Osteoblast (primary cell): ENCODE data around the gene RPS6KA2. TPM values are rescaled to one million over a fixed set of nuclear protein-coding genes. Genes with fewer than 3 reads are reported as not detected.
"Not testable (repeated sequence)": the region's sequence is repeated elsewhere in the genome, so short reads cannot be mapped to it uniquely, and the experiment has no call there.

Source experiments
- DNase-seq: peaks from one replicate; pipeline ENCODE4 v3.0.0; 2011; ENCODE audit warnings: low spot score, mixed read lengths; ENCODE audit not compliant: insufficient read length; ENCODE audit errors: missing footprints
- H2AFZ ChIP-seq: 2 replicates; pipeline ENCODE4 v1.6.0; 2011; ENCODE audit warnings: mild to moderate bottlenecking, low read length
- H3K27ac ChIP-seq: 2 replicates; pipeline ENCODE4 v1.5.1; 2011; ENCODE audit warnings: mild to moderate bottlenecking, low read depth, low read length, moderate library complexity
- H3K27me3 ChIP-seq: 2 replicates; pipeline ENCODE4 v1.6.0; 2012; ENCODE audit warnings: mild to moderate bottlenecking, control low read depth, inconsistent platforms, low read length, moderate library complexity; ENCODE audit not compliant: insufficient read depth
- H3K36me3 ChIP-seq: 2 replicates; pipeline ENCODE4 v1.5.1; 2011; ENCODE audit warnings: mild to moderate bottlenecking, low read length, control low read depth, moderate library complexity; ENCODE audit not compliant: insufficient read depth
- H3K4me1 ChIP-seq: 2 replicates; pipeline ENCODE4 v1.5.1; 2011; ENCODE audit warnings: mild to moderate bottlenecking, low read length, control low read depth, moderate library complexity; ENCODE audit not compliant: insufficient read depth
- H3K4me2 ChIP-seq: 2 replicates; pipeline ENCODE4 v1.6.0; 2011; ENCODE audit warnings: mild to moderate bottlenecking, low read length; ENCODE audit not compliant: insufficient read depth
- H3K4me3 ChIP-seq: fragments of 200-600 bp; sonication (generic); 3 replicates; pipeline ENCODE4 v1.5.1; 2012; ENCODE audit warnings: mild to moderate bottlenecking, low read length, inconsistent platforms; ENCODE audit not compliant: insufficient read depth
- H3K79me2 ChIP-seq: 2 replicates; pipeline ENCODE4 v1.6.0; 2012; ENCODE audit warnings: mild to moderate bottlenecking, low read length, control low read depth, inconsistent platforms; ENCODE audit not compliant: insufficient read depth
- H3K9me3 ChIP-seq: 2 replicates; pipeline ENCODE4 v1.5.1; 2011; ENCODE audit warnings: low read depth, low read length, control low read depth
- H4K20me1 ChIP-seq: 2 replicates; pipeline ENCODE4 v1.6.0; 2012; ENCODE audit warnings: mild to moderate bottlenecking, low read length, control low read depth; ENCODE audit not compliant: insufficient read depth
- total RNA-seq: library from RNA; depleted of rRNA; stranded (reverse); fragments of >200 nt; gene quantifications from 2 replicates; pipeline ENCODE4 v1.2.3, GENCODE V29; 2012
- TF ChIP-seq, protein P1 (sequence below): IDR thresholded peaks from 2 replicates; pipeline ENCODE4 v1.5.1; 2011; ENCODE audit warnings: mild to moderate bottlenecking, low read depth, low read length, moderate library complexity; ENCODE audit errors: extremely low read depth

The RPS6KA2 gene
- total RNA-seq, 1 donor = 113 TPM

- Histone ChIP-seq H3K27ac (no peak overlapping the region), H3K4me3 (no peak overlapping the region), H3K9me3 (no peaks in the 10 kb centered on the region), H3K4me2 (no peak overlapping the region), H4K20me1 (no peaks in the 10 kb centered on the region), H3K4me1 (peaks cover 5% of the 10 kb centered on the region), H3K27me3 (no peaks in the 10 kb centered on the region), H3K79me2 (no peaks in the 10 kb centered on the region), H3K36me3 (peaks cover 5% of the 10 kb centered on the region), H2AFZ (no peak overlapping the region)
- no peak for DNase-seq
- TF ChIP-seq, protein P1, sequence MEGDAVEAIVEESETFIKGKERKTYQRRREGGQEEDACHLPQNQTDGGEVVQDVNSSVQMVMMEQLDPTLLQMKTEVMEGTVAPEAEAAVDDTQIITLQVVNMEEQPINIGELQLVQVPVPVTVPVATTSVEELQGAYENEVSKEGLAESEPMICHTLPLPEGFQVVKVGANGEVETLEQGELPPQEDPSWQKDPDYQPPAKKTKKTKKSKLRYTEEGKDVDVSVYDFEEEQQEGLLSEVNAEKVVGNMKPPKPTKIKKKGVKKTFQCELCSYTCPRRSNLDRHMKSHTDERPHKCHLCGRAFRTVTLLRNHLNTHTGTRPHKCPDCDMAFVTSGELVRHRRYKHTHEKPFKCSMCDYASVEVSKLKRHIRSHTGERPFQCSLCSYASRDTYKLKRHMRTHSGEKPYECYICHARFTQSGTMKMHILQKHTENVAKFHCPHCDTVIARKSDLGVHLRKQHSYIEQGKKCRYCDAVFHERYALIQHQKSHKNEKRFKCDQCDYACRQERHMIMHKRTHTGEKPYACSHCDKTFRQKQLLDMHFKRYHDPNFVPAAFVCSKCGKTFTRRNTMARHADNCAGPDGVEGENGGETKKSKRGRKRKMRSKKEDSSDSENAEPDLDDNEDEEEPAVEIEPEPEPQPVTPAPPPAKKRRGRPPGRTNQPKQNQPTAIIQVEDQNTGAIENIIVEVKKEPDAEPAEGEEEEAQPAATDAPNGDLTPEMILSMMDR = no peak
Measured at GRCh38 chr6:166406197-166406596, 220.9 kb downstream of the RPS6KA2 start.

- H3K9me3 ChIP-seq = no peaks in the 10 kb centered on the region
- H2AFZ ChIP-seq = no peak overlapping the region
- H3K4me3 ChIP-seq = no peak overlapping the region
- H3K4me1 ChIP-seq = peaks cover 5% of the 10 kb centered on the region
- H3K36me3 ChIP-seq = peaks cover 5% of the 10 kb centered on the region
- H3K4me2 ChIP-seq = no peak overlapping the region
- no peak overlapping the region for H3K27ac ChIP-seq
- no peaks in the 10 kb centered on the region for H4K20me1 ChIP-seq
- TF ChIP-seq, protein P1 = no peak
- no peaks in the 10 kb centered on the region for H3K79me2 ChIP-seq
- DNase-seq = no peak
- H3K27me3 ChIP-seq = no peaks in the 10 kb centered on the region
Measured at GRCh38 chr6:166405386-166405785, 221.7 kb downstream of the RPS6KA2 start.

GRCh38 chr6:166402582-166403277 is 224.3 kb downstream of the RPS6KA2 start:
- Histone ChIP-seq H3K9me3 (no peaks in the 10 kb centered on the region), H3K4me3 (no peak overlapping the region), H3K36me3 (no peaks in the 10 kb centered on the region), H3K27ac (no peak overlapping the region), H2AFZ (no peak overlapping the region), H3K4me2 (no peak overlapping the region), H4K20me1 (no peaks in the 10 kb centered on the region), H3K27me3 (no peaks in the 10 kb centered on the region), H3K4me1 (peaks cover 5% of the 10 kb centered on the region), H3K79me2 (no peaks in the 10 kb centered on the region)
- DNase-seq = peak; percentile 94
- TF ChIP-seq, protein P1 = no peak

DNA sequence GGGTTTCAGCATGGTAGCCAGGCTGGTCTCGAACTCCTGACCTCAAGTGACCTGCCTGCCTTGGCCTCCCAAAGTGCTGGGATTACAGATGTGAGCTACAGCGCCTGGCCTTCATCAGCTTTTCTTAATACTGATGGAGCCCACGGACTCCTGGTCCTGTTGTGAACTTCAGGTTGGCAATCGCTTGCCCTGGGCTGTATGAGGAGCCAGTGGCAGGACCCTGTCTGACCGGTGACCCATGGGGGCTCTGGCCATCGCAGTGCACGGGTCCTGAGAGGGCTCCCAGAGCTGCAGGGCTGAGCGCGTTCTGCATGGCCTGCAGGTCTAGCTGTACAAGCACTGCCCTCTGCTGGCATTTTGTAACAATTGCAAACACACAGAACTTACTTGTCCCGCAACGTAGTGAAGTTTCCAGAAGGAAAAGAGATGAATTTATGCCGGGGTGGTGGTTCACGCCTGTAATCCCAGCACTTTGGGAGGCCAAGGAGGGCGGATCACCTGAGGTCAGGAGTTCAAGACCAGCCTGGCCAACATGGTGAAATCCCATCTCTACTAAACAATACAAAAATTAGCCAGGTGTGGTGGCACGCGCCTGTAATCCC is 226.3 kb downstream of the RPS6KA2 start:
- H3K36me3 ChIP-seq, H3K27me3 ChIP-seq, H3K27ac ChIP-seq, H3K9me3 ChIP-seq, H3K4me3 ChIP-seq, H2AFZ ChIP-seq, H3K4me1 ChIP-seq, H3K4me2 ChIP-seq, H4K20me1 ChIP-seq, H3K79me2 ChIP-seq: not testable (repeated sequence)
- TF ChIP-seq, protein P1 = peak; percentile 69
- DNase-seq = peak; percentile 95
